ENCODE measurements around the gene FGD5.

The FGD5 gene

DNA sequence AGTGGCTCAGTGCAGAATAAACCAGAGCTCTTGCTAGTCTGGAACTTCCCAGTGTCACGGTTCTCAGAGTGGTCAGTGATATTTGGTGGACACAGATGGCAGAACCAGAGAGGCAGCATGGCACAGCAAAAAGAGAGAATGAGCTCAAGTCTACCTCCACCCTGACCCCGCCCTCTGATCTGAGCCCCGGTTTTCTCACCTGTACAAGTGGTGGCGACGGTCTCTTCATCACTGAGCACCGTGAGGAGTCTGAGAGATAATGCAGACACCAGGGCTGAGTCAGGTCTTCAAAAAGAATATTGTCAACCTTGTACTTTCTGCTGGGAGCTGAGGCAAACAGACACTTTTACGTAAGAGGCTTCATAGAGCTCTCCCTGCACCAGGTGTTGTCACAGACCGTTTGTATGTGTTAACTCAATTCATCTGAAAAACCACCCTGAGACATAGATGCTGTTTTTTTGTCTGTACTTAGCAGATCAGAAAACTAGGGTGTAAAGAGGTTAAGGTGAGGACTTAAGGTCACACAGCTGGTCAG lies 13.2 kb downstream of the FGD5 start:
- DNase-seq, result no peak

DNA sequence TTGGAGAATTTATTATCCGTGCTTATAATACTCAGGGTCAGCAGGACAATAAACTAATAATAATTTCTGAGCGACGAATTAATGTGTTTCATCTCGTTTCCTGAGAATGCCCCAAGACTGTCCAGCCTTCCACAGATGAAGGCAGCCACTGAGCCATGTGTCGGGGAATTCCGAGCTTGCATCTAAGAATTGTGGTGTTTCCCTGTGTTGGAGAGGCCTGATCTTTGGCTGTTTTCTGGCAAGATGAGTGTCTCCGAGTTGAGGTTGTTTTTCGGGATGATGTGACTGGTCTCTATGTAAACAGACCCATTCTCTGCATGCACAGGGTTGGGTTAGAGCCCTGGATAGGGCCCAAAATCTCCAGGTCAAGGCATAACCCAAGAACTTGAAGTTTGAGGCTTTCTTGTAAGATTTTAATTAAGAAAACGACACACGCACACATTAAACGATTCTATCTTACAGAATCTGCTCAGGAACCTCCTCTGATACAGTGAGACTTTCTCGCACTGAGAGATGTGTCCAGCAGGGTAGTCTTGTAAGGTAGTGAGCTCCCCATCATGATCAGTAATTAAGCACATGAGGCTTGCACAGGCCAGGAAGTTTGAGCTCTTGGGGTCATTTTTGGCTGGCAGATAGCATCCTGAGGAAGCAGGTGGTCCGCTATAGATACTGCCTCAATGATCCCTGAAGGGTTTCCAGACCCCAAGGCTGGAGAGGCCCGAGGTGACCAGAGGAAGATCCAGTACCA lies 14.4 kb downstream of the FGD5 start:
- DNase-seq, result no peak

DNA sequence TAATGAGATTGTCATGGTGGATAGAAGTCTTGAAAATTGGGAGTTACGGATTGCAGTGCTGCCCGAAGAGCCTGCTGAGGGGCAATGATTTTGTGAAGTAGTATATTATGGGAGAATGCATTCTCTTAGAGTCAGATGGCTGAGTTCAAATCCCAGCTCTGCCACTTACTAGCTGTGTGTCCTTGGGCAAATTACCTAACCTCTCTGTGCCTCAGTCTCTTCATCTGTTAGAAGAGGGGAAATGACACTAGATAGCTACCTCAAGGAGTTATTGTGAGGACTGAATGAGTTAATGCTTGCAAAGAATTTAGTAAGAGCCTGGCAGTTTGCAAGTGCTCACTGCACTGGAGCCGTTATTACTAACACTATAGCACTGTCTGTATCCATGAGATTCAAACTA lies 15.4 kb downstream of the FGD5 start:
- no peak for DNase-seq

DNA sequence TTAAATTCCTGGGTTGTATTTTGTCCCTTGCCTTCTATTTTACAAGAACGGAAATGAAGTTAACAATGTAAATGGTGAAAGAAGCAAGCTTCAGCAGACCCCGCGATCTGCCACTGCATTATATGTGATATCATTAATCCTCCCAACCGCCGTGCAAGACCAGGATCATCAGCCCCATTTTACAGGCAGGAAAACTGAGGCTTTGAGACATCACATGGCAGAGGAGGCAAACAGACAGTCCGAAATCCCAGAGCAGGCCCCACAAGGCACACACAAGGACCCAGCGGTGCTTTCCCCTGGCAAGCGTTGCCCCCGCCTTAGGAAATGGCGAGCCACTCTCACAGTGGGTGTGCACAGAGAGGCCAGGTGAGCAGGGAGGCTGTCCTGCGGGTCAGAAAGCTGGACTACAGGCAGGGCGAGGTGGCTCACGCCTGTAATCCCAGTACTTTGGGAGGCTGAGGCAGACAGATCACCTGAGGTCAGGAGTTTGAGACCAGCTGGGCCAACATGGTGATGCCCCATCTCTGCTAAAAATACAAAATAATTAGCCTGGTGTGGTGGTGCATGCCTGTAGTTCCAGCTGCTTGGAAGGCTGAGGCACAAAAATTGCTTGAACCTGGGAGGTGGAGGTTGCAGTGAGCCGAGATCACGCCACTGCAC lies 16.2 kb downstream of the FGD5 start:
- DNase-seq, result no peak

DNA sequence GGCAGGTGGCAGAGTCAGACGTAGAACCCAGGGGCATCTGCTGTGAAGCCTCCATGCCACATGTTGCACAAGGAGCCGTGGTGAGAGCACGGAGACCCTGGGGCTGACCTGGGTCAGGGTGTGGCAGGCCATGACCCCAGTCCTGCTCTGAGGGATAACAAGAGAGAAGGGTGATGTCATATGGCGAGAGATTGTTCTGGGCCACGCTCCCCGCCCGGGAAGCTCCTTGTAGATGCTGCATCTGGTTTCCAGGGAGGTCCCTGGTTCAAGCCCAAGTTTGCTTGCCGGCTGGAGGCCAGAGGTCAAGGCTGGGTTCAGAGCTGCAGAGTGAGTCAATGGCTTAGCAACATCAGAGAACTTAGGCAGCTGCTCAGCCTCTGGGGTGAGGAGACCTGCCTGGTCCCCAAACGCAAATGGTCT lies 17.3 kb downstream of the FGD5 start:
- DNase-seq, result no peak

DNA sequence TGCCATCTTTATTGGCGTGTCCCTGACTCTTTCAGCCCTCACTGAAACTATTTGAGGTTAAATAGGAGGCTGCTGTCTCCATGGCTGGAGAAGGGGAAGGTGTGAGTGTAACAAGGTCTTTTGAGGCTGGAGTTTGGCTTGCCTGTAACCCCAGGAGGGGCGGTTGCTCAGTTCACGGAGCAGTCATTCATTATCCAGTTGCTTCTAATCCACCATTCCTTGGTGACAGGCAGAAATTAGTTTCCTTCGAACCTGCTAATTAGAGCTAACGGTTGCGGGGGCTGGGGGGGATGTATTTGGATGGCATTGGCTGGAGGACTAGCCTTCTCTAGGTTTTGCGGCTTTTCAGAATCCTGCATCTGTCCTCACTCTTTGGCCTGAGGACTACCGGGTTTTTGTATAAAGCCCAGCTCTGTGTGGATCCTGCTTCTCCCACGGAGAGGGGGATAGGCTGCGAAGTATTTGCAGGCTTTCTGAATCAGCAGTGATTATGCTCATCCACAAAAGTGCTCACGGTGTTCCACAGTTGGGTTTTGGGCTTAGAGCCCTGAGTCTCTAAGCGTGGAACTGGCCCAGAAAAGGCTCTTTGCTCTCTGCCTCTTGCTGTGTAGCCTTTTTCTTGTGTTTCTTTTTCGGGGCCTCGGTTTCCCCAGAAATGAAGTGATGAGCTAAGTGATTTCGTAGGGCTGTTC lies 18.6 kb downstream of the FGD5 start:
- DNase-seq, result no peak

DNA sequence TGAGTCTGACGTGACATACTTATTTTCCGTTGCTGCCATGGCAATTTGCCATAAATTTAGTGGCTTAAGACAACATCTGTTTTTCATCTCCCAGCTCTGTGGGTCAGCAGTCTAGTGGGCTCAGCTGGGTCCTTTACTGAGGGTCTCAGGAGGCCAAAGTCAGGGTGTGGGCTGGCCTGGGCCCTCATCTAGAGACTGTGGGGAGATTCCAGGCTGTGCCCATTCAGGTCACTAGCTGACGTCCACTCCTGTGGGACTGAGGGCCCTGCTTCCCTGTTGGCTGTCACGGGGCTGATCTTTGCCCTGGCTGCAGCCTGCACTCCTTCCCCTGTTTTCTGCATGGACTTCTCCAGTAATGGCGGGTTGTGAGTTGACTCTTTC lies 19.1 kb downstream of the FGD5 start:
- DNase-seq, result no peak

DNA sequence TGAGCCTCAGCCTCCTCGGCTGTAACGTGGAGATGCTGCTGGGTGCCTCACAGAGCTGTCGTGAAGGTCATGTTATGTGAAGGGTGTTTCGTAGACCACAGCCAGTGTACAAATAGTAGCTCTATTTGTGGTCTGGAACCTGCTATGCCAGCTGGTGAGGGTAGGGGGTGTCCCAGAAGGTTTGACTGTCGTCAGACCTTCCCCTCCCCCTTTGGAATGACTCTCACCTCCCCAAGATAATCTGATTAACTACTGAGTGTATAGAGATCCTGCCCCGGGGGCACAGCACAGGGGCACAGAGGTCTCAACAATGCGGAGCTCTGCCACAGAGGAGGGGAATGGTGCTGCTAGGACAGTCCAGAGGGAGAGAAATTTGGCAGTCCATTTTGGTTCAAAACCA lies 20.5 kb downstream of the FGD5 start:
- no peak for DNase-seq

DNA sequence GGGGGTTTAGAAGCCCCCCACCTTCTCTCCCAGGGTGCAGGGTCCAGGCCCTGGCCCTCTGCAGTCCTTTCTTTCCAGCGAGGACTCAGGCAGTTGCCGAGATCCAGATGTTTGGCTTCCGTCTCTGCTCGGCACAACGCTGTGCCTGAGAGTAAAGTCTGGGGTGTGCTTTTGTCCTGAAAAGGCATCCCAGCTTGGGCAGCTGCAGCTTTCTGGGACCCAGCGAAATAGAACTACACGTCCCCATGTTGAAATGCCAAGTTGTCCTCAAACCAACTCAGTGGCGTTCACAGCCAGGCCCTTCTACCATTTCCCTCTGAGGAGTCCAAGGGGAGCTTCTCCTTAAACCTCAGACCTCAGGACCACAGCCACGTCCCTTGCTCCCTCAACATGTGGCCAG lies 23.1 kb downstream of the FGD5 start:
- DNase-seq, result no peak

DNA sequence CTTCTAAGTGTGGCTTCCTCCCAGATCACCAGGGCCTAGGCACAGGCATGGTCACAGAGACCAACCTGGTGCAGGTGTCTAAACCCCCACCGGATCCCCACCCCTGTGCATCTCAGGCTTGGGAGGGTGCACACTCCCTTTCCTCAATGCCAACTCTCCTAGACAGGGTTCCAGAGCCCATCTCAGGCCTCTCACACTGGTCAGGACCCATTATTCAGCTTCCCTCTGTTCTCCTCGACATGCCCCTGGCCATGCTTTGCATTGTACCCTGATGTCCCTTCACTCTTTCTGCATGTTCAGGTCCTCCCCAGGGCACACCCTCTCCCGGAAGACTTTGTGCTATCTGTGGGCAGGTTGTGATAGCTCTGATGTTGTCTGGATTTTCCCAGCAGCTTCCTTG lies 23.5 kb downstream of the FGD5 start:
- DNase-seq, result no peak

DNA sequence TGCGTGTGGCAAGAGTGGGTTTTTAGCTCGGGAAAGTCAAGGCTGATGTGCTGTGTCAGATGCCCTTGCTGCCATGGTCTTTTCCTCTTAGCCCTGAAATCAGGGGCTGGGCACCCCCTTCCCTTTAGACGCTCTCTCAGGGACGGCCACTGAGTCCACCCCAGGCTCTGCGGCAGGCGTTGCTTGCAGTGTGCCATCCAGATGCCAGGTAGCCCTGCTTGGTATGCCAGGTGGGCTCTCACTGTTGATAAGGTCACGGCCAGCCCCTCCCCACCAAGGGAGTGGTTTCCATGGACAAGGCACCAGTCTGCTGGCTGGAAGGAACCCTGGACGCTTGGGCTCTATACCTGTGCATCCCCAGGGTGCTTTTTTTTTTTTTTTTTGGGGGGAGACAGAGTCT lies 24.6 kb downstream of the FGD5 start:
- no peak for DNase-seq

DNA sequence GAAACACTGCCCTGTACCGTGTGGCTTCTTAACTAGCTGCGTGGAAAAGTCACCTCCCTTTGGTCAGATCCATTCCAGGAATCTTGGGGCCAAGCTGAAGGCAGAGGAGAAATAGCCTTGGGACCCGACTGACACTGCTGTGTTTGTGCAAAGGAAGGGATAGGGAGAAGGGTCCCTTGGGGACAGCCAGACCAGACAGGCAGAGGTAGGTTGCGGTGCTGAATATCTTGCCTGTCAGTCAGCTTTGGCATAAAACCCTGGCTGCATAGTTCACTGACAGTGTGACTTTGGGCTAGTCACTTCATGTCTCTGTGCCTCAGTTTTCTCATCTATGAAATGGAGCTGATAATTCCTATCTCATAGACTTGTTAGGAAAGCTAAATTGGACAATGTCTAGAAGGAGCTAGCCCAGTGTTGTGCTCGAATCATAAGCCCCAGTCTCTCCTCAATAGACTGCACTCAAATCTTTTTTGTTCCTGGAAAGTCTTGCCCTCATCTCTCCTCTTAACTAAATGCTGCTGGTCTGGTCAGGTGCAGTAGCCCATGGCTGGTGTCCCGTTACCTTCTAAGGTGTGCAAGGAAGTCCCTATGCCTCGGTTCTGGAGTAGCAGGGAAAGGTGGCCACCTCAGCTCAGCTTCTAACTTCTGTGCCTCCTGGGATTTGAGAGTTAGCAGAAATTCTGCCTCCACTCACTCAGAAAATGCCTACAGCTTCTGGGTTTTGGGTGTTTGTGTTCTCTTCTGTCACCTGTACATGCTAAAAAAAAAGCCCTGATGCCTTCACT lies 25.8 kb downstream of the FGD5 start:
- no peak for DNase-seq

DNA sequence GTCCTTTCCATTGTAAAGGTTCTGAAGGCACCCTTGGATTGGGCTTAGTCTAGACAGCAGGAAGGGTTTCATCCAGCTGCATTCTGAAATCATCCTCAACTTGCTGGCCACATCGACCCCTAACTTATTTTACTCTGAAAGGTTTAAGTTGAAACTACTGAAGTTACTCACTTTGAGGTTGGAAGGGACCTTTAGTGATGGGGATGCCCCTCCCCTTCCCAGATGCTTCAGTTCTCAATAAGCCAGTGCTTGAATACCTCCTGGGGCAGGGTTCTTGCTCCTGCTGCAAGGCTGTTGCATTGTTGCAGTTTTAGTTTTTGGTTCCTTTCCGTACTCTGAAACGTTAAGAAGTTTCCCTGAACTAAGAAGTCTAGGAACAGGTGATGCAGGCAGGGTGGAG lies 26.4 kb downstream of the FGD5 start:
- DNase-seq, result no peak

DNA sequence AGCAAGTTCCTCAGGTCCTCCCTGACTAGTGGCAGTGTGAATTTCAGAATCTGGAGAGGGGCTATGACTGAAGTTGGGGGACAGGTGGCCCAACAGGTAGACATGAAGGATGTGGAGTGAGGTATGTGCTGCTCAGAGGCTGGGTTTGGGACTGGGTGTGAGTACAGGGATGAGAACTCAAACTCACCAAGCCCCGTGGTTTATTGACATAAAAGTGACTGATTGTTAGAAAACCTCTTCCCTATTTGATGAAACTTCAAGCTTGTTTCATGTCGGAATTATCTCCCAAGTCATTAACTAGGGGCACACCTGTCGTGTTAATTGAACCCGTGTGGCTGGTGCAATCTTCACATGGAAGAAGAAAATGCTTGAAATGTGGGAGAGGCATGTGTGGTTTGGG lies 27.1 kb downstream of the FGD5 start:
- DNase-seq, result no peak

DNA sequence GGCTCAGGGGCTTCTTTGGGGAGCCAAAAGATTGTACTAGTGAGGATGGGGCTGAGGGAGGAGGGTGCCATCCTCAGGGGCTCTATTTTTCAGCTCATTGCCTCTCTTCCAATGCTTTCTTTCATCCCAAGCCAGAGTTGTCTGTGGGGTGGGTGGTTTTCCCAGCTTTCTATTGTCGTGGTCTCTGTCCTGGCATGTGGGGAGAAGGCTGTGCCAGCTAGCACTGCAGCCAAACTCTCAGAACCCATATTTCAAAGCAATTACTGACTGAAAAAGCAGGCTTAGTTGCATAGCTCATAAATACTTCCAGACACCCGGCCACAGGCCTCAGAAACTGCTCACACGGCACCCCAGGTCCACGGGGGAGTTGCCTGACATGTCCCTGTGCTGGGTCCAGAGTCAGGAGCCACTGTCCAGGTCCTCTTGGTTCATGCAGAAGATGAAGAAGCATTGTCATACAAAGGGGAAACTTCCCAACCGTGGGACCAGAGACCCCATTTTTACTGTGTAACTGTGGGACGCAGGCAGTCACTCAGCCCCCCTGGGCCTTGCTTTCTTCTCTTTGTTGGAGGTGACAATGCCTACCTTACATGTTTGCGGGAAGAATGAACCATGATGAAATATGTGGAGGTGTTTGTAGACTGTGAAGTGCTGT lies 27.6 kb downstream of the FGD5 start:
- no peak for DNase-seq

DNA sequence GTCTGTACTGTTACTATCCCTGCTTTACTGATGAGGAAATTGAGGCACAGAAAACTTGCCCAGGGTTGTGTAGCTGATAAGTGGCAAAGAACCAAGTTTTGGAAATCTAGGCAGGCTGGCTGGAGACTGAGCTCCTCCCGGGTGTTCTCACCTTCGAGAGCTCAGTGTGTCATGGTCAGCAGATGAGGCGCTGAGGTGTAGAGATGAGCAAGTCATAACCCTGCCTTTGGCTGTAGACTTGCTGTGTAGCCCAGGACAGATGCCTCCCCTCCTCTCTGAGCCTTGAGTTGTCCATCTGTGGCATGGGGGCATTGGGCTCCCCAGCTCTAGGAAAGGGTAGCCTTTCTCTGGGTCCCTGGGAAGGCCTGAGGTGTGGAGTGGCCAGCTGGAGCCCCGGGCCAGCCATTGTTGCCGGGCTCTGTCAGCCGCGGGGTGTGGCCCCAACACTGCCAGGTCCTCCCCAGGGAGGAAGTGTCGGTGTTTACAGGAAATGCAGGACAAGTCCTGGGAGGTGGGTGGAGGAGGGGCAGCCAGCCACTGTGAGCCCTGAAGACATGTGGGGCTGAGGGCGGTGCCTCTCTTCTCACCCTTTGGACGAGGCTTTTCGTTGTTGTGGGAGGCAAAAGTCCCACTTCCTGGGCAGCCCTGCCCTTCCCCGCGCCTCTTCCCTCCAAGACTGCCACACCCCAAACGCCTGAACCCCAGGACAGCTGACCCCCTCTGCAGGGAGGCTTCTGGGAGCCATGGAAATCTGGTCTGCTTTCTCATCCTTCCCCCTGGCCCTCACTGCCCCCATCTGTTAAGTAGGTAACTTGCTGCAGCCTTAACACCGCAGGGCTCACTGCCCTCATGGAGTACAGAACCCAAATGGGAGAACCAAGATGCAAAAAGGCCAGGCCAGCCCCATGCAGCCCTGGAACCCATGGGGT lies 29.1 kb downstream of the FGD5 start:
- no peak for DNase-seq

DNA sequence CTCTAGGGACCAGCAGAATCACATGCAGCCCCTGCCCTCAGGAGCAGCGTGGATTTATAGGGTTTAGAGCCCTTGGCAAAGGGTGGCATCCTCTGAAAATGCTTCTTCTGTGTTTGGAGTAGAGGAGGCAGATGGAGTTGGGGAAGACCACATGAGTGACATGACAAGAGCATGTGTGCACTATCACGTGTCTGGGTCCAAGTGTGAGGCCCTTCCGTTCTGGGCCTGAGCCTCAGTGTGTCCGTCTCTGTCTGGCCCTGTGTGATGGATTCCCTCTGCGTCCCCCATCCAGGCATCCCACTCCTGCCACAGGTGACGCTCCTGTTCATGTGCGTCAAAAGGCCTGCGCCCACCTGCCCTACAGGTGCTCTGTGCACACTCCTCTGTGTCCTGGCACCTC lies 30.1 kb downstream of the FGD5 start:
- no peak for DNase-seq

DNA sequence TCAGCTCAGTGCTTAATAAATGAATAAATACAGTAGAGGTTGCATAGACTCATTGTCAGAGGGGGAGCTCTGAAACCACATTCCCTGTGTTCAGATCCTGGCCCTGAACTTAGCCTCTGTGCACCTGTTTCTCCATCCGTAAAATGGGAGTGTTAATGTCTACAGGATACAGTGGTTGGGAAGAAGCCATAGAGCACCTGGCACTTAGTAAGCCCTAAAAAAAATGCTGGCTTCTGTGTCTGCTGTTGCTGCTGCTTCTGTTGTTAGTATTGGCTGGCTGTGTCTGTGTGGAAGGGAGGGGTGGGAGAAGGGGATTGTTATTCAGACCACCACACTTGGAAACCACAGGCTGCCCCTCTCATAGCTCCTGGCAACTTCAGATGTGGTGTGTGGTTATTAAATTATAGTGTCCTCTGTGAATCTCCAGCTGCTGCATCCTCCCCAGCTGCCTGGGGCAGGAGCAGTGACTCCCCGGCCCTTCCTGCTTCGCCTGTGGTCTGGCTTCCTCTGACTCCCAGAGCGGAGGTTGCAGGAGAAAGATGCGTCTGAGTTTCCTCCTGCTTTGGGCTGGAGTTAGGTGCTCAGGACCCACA lies 31.0 kb downstream of the FGD5 start:
- no peak for DNase-seq

DNA sequence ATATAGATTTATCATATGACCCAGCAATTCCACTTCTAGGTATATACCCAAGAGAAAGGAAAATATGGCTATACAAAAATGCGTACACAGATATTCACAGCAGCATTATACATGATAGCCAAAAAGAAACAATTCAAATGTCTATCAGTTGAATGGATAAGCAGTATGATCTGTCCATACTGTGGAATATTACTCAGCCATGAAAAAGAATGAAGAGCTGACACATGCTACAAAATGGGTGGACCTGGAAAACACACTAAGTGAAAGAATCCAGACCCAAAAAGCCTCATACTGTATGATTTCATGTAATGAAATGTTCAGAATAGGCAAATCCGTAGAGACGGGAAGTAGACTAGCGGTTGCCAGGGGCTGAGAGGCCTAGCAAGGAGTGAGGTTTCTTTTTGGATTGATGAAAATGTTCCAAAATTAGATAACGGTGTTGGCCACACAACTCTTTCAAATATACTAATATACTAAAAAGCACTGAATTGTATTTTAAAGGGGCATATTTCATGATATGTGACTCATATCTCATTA lies 33.4 kb downstream of the FGD5 start:
- DNase-seq, result no peak

DNA sequence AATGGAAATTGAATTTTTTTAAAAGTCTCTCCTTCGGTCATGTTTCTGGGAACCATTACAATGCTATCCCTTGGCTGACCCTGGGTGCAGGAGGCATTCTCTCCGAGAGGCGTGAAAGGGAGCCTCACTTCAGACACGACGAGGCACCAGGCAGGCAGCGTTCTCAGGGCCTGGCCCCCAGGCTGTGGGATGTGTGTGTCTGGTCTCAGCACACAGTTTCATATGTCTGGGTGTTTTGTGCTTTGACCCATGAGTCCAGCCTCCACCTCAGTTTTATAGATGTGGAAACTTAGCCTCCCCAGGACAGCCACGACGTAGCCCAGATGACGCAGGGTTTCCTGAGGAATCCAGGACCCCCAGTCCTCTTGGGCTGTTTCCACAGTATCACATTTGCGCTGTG lies 34.0 kb downstream of the FGD5 start:
- DNase-seq, result no peak

Measured in CD4-positive, alpha-beta T cell treated with Interleukin-17A for 1 hour (primary cell).